GM18909 (cell line): ENCODE results near the gene SEPTIN10.
"Not testable (repeated sequence)": the region's sequence is repeated elsewhere in the genome, so short reads cannot be mapped to it uniquely, and the experiment has no call there.

Experiments used
- ATAC-seq: cut with Tn5 transposase; IDR thresholded peaks from one replicate; pipeline ENCODE4 v1.9.1; 2021; ENCODE audit warnings: mild to moderate bottlenecking; ENCODE audit not compliant: unreplicated experiment, poor library complexity

Gene SEPTIN10

GRCh38 chr2:109609352-109610024 lies 4.3 kb downstream of the SEPTIN10 start:
- ATAC-seq = no peak

DNA sequence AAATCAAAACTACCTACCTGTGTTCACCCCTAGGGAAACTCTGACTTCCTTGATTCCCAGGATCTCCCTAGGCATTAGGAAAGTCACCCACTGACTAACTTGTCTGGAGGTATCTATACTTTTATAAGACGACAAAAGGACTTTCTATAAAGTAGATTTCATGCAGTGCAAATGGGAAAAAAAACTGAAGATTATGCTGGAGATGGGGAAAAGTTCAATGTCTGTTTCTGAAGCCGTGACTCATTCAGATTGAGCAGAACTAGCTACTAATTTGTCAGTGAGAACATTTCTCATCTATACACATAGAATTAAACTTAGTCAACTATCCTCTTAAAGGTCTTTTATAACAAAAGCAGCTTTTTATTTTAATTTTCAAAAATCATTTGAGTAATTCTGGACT lies 6.0 kb downstream of the SEPTIN10 start:
- ATAC-seq = no peak

DNA sequence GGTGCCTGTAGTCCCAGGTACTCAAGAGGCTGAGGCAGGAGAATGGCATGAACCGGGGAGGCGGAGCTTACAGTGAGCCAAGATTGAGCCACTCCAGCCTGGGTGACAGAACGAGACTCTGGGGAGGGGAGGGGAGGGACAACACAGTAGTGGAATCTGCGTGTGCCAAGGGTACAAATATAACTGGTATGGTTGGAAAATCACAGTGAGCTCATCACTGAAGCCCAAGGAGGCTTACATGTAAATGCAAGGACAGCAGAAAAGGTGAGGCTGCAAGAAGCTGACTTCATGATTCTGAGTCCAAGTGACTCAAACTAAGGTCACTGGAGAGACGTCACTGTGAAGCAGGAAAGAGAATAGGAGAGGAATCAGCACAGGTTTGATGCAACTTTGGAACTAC lies 9.2 kb downstream of the SEPTIN10 start:
- no peak for ATAC-seq

DNA sequence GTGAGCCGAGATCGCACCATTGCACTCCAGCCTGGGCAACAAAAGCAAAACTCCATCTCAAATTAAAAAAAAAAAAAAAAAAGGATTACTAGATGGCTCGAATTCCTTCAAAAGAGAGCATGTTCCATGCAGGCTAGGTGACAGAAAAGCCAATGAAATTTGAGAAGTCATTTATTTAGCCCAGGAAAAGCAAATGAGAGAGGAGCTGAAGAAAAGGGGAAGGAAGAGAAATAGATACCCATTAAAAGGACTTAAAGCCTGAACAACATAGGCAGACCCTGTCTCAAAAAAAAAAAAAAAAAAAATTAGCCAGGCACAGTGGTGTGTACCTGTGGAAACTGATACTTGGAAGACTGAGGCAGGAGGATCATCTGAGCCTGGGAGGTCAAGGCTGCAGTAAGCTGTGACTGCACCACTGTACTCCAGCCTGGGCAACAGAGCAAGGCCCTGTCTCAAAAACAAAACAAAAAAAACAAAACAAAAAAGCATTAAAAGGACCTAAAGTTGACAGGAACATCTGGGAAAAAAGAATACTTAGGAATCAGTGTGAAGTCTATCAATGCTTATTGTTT lies 11.1 kb downstream of the SEPTIN10 start:
- ATAC-seq = no peak

GRCh38 chr2:109601783-109602182 lies 12.0 kb downstream of the SEPTIN10 start:
- ATAC-seq = no peak

GRCh38 chr2:109597283-109597682 lies 16.5 kb downstream of the SEPTIN10 start:
- no peak for ATAC-seq

- ATAC-seq = no peak
Observed at GRCh38 chr2:109595644-109596043, 18.1 kb downstream of the SEPTIN10 start.

GRCh38 chr2:109594246-109594885 lies 19.4 kb downstream of the SEPTIN10 start:
- no peak for ATAC-seq

DNA sequence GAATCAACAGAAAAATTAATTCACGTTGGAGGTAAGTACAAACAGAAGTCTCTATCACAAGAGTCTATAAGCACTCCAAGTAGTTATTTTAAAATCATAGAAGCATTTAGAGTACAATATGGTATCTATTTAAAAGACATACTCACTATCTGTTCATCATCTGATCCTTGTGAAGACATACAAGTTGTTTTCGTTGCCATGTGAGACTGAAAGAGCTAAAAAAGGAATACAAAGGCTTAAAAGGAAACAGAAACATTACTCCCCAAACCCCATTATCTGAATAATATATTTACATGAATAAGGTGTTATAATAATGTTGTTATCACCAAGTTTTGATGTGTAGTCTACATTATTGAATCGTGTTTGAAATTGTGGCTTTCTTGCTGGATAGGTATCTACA lies 20.9 kb downstream of the SEPTIN10 start:
- no peak for ATAC-seq

GRCh38 chr2:109591206-109591605 lies 22.6 kb downstream of the SEPTIN10 start:
- ATAC-seq = no peak

GRCh38 chr2:109586687-109587086 lies 27.1 kb downstream of the SEPTIN10 start:
- no peak for ATAC-seq

DNA sequence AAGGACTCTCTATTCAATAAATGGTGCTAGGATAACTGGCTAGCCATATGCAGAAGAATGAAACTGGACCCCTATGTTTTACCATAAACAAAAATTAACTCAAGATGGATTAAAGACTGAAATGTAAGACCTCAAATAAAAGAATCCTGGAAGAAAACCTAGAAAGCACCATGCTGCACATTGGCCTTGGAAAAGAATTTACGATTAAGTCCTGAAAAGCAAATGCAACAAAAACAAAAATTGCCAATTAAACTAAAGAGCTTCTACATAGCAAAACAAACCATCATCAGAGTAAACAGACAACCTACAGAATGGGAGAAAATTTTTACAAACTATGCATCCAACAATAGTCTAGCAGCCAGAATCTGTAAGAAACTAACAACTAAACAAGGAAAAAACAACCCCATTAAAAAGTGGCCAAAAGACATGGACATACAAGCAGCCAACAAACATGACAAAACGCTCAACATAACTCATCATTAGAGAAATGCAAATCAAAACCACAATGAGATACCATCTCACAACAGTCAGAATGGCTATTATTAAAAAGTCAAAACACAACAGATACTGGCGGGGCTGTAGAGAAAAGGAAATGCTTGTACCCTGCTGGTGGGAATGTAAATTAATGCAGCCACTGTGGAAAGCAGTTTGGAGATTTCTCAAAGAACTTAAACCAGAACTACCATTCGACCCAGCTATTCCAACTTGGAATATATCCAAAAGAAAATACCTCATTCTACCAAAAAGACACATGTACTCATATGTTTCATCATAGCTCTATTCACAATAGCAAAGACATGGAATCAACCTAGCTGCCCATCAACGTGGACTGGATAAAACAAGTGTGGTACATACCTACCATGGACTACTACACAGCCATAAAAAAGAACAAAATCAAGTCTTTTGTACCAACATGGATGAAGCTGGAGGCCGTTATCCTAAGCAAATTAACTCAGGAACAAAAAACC lies 30.6 kb downstream of the SEPTIN10 start:
- no peak for ATAC-seq

DNA sequence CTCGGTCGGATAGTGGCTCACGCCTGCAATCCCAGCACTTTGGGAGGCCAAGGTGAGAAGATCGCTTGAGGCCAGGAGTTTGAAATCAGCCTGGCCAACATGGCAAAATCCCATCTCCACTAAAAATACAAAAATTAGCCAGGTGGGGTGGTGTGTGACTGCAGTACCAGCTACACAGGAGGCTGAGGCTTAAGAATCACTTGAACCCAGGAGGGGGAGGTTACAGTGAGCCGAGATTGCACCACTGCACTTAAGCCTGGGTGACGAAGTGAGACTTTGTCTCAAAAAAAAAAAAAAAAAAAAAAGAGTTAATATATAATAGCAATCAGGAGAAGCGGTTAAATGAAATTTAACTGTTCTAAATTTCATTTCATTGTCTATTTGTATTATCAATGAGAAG lies 36.1 kb downstream of the SEPTIN10 start:
- not testable (repeated sequence) for ATAC-seq

DNA sequence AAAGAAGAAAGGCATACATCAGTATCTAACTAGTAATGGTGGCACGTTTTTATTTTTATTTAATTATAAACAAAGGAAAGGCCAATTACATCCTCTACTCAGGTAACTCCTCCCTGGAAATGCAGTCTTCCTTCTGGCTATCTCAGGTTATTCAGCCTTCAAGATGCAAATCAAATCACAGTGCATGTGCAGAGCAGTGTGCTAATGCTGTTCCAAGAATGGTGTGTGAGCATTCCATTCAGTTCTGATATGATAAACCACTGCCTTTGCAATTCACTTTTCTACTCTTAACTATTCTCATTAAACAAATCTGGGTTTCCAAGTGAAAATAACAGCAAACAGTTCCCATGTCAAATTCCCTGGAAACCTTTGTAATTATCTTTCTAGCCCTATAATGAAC lies 38.4 kb downstream of the SEPTIN10 start:
- no peak for ATAC-seq

DNA sequence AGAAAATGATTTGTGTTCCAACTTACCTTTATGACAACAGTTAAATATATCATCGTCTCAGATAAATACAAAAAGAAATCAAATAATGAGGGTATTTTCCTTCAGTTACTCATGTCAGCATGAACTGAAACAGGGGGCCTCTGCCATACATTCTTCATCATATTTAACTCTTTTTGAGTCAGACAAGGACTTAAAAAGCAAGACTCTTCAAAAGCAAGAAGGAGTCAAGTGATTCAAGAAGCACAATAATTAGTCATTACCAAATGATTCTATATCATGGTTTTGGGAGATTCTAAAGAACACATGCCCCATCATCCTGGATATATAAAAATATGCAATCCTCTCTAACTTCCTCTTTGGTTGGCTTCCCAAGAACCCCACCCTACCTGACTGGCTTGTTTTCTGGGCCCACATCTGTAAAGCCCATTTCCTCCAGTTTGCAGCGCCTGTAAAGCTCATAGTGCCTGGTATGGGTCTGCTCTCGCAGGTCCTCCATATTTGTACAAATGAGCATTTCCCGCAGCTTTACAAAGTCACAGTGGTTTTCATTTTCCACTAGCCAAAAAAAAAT lies 49.7 kb downstream of the SEPTIN10 start:
- ATAC-seq = no peak

DNA sequence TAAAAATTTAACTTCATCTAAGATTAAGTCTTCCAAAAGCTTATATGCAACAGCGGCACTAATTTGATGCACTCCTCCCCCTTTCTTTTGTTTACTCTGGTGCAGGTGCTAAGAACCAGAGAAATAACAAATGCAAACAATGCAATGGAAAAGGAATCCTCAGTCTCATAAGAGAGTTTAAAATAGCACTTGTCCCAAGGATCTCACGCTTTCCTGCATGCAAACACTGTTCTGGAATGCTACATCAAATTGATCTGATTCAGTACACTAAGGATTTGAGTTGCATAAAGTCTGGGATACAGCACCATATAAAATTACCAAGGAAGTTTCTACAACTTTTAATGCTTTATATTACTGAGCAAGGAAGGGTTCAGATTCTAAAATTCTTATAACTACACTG lies 50.5 kb downstream of the SEPTIN10 start:
- ATAC-seq = no peak

GRCh38 chr2:109562421-109562820 lies 51.3 kb downstream of the SEPTIN10 start:
- no peak for ATAC-seq

DNA sequence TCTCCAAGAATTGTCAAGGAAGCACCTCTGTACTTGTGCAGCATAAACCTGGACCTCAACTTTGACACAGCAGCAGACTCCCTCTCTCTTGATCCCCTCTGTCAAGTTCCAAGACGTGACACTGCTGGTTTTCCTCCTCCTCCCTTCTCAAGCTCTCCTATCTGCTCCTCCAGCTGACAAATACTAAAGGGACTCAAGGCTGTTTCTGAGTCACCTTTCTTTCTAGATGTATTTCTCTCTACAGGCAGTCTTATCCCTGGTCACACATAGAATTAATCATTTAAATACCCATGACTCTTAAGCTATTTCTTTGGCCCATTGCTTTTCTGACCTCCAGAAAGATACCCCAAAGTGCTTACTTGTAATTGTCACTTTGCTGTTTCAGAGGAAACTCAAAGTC lies 53.5 kb downstream of the SEPTIN10 start:
- no peak for ATAC-seq

GRCh38 chr2:109558076-109558882 lies 55.5 kb downstream of the SEPTIN10 start:
- ATAC-seq = no peak

DNA sequence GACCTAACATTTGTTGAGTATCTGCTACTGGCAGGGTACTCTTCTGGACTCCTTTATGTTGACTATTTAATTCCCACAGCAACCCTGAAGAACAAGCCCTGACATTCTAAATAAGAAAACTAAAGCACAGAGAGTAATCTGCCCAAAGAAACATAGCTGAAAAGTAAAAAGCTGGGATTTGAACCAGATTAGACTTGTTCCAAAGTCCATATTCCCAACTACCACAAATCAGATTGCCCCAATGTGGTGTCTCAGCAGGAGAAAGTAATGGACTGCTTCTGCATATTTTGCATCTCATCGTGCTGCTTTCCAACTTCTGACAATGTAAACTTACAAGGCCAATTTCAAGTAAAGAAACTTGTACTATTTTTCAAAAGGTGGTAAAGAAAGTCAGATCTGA lies 56.5 kb downstream of the SEPTIN10 start:
- ATAC-seq = no peak
